AG08395 (cell line): ENCODE measurements around the gene BRD2.
A peak's percentile ranks its signal among the peaks of the same experiment; 100 is the strongest.

Source experiments
- DNase-seq: peaks from one replicate; pipeline ENCODE4 v3.0.0; 2012; ENCODE audit warnings: mixed read lengths, low spot score

Gene BRD2

DNA sequence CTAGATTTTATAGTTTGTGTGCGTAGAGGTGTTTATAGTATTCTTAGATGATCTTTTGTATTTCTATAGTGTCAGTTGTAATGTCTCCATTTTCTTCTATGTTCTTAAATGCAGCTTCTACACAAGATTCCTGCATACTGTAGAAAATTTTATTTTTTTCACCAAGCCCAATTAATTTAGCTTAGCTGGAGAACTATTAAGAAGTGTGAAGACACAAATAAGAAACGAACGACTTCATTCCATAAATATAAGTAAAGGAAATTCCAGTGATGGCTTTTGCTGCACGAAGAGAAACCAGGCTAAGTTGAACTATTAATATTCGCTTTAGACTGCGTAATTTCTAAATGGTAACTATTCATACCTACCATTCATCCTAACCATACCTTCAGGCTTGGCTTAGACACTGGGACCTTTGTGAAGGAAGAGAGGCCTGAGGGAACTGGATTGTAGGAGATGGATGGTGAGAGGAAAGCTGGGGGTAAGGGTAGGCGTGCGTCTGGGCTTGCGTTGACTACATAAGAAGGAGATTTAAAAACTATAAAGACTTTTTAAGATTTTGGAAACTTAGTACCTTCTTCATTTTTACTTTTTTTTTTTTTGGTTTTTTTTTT, 25.1 kb downstream of the BRD2 start:
- DNase-seq, result no peak

DNA sequence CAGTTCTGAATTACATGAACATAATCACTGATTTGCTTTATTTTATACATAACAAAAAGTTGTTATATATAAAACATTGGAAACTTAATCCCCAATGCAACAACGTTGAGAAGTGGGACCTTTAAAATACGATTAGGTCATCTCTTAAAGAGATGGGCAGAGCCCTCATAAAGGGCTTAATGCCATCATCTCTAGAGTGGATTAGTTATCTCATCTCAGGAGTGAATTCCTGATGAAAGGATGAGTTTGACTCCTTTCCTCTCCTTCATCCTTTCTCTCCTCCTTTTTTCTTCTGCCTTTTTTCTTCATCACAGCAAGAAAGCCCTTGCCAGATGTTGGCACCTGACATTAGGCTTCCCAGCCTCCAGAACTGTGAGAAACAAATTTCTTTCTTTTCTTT, 27.1 kb downstream of the BRD2 start:
- no peak for DNase-seq

DNA sequence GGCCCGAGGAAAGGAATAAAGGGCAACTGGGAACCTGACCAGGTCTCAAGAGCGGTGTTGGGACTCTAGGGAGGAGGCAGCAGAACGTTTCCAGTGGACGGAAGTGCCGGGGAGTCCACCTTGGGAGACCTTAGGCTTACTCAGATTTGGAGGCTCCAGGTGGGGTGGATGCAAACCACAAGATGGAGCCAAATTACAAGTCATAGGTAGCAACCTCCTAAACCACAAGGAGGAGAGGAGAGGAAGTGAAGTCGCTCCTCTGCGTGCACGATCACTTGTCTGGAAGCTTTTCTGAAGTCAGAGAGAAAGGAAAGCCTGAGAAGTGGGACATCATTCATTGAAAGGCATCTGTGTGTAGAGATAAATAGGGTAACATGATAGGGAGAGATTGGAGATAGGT, 31.7 kb downstream of the BRD2 start:
- no peak for DNase-seq

DNA sequence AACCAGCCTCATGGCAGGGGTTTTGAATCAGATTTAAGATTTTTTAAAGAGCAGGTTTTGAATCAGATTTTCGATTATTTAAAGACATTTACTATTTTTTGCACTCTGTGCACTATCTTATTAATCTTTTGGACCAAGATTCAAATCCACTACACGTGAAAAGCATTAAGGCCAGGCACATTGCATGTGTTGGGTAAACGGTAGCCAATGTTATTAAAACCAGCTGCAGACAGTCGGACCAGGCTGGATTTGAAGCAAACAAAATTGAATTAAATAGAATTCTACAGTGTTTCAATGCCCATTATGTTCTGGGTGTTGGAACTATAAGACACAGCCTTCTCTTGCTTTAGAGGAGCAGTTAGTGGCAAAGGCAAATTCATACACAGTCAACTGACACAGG, 33.3 kb downstream of the BRD2 start:
- no peak for DNase-seq

DNA sequence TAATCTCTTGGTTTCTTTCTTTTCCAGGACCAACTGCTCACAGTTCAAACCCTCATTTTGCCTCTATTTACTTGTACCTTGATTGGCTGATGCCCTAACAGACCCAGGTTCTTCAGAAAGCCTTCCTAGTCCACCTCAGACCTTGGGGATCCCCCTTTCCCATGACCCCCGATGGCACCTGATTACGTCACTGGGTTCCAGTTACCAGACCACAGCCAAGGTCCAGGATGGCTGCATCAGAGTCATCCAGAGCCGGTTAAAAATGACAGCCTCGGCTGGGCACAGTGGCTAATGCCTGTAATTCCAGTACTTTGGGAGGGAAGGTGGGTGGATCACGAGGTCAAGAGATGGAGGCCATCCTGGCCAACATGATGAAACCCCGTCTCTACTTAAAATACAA, 36.5 kb downstream of the BRD2 start:
- no peak for DNase-seq

DNA sequence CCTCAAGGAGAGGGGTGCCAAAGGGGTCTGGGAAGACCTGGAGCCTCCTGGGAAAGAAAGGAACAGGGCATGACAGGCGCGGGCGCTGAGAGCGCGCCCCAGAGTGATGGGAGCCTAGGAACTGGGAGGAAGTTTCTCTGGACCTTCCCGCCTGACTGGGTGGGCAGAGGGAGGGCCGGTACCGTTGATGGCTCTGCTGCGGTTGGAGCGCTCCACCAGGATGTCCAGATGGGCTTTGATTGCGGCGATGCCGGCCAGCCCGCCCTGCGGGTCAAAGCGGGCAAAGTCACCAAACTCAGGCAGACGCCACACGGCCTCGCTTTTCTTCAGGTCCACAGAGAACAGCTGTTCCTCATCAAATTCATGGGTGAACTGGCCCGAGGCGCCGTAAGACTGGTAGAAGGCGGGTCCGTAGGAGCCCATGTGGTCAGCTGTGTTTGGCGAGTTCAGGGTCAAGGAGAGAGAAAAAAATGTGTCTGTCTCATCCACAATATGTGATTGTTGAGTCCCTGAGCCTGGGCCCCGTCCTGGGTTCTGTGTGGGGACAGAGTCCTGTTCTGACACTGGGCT, 39.5 kb downstream of the BRD2 start:
- DNase-seq, result no peak

DNA sequence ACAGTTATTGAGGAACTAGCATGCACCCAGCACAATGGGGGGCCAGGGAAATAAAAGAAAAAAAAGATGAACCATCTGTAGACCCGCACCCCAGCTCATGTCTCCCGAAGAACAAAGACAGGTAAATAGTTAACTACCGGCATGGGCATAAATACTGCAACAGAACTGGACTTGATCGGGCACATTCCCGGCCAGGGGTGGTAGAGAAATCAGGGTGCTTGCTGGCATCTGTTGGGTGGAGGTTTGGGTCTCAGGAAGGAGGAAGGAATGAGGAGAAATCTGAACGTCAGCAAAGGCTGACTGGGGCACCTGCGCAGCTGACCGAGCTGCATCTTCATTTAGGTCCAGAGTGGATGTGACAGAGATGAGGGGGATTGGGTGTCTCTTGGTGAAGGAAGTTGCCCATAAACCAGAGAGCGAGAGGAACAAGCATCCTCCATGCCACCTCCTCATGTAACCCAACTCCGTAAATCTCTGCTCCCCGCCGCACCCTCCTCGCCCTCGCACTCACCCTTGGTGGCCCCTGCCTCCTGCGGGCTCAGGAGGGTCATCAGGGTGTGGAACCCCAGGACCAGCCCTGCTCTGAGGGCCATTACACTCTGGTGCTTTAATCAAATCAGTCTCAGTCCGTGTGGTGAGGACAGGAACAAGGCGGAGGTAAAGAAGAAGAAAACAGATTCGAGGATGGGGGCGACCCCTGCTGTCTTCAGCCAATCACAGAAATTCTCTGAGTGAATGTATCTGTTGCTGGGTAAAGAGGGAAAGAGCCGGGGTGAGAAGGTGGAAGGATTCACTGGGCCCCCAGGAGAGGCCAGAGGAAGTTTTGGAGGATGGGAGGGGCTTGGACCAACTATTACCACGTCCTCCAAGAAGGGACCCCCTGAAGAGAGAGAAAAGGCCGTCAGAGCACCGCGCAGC, 40.8 kb downstream of the BRD2 start, which contains the start of gene HLA-DOA:
Gene HLA-DOA (minus strand): TSS at position 648 of the 918 bp plus-strand sequence.
- DNase-seq, result peak; percentile 39

DNA sequence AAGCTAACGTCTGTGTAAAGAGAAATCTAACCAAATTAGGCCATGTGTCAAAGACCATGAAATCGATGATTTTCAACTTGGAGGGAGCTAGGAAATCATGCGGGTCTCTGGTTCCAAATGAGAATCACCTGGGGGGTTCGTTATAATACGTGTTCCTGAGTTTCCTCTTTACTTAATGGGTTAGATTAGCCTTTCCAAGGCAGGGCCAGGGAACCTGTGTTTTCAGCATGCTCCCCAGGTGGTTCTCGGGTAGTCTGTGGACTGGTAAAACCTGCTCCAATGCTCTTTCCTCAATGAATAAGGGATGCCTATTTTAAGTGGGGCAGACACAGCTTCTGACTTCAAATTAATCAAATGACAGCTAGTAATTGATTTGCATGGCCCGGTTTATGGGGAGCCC, 42.0 kb downstream of the BRD2 start:
- no peak for DNase-seq

DNA sequence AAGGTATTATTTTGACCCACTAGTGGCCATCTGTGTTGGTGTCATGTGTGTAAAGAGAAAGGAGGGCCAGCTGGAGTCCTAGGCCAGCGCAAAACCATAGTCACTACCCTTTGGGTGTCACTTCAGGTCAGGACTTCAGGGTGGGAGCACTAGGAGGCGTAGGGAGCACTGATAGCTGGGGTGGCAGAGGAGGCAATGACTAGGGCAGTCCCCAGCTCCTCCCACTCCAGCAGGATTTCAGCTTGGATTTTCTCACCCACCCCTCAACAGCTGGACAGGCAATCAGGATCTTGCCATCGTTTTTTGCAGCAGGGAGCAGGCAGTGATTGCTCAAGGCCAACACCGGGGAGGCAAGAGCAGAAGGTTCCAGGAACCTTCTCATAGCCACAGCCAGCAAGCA, 45.2 kb downstream of the BRD2 start:
- no peak for DNase-seq

DNA sequence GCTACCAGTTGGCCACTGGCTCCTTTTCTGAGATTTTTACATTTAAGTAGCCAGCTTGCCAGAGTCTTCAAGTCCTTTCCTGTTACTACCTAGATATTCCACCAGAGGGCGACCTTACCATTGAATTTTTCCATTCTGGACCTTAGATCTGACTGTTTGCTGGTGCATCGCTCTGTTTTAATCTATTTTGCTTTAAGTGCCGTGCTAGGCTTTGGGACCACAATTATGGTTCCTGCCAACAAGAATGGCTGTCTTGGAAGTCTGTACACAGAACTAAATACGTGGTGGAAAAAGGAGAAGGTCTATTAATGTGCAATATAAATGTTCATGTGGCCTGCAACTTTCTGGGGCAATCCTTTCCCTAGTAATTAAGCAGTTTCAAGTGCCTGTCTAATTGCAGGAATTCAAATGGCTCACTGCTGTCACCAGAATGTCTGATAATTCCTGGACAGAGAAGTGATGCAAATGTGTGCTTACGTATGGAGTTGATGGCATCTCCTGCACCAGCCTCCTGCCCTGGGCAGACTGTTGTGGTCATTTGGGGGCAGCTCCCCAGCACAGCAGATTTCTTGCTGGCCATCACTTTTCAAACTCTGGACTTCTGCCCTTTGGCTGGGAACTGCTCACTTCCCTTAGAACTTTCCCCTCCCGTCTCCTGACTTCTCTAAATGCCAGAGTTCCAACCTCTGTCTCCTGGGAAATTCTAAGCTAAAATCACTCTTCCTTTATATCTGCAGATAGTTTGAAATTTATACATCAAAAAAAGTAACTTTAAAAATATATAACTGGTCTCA, 46.6 kb downstream of the BRD2 start:
- DNase-seq, result peak; percentile 78

DNA sequence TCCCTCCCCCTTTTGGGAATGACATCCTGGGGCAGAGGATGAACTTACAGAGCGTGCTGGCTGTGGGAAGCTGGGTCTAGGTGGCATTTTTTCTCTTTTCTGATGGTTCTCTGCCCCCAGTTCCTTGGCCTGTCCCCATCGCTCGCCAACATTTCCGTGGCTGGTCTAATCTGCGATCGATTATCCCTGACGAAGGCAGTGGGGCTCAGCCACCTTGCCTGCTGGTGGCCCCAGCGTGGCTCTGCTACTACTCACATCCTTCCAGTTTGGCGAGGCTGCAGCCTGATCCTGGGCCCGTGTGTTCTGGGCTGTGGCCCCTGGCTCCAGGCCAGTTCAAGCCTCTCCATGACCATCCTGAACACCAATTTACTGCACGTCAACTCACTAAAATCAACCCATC, 47.4 kb downstream of the BRD2 start:
- DNase-seq, result no peak

DNA sequence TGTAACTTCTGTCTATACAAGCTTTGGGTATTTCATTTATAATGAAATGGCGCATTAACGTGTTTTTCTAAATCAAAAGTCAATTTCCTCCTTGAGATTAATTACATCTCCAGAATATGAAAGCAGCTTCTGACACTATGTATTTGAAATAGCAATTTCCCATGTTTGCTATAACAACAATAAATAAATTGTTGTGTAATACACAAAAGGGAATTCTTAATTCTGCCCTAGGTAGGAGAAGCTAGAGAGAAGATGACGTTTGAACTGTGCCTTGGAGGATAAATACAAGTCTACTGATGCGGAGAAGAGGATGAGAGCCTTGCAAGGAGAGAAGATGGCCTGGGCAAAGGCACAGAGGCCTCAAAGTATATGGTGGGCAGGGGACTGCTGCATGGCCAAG, 48.6 kb downstream of the BRD2 start:
- DNase-seq, result no peak

DNA sequence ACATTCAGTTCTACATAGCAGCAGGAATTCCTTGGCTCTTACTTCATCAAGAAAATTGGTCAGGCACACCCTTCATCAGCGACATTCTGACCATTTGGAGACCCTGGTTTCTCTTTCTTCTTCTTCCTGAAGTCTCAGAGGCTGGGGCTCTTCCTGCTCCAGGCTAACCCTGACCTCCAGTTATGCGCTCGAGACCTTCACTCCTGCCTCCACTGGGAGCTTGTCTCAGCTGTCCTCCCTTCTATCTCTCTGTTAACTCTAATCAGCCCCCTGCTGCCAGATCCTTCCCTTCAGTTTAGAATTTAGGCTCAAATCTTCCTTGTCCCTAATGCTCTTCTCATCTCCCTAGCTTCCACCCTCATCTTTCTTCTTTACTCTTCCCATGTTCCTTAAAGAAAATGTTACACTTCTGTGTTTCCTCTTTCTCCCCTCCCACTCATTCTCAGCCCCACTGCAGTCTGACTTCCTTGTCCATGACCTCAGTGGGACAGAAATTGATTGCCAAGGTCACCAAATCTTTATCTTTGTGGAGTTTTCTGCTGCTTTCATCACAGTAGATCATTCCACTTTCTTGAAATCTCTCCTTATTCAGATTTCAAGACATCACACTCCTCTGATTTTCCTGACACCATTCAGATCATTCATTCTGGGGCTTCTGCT, 49.4 kb downstream of the BRD2 start:
- no peak for DNase-seq

DNA sequence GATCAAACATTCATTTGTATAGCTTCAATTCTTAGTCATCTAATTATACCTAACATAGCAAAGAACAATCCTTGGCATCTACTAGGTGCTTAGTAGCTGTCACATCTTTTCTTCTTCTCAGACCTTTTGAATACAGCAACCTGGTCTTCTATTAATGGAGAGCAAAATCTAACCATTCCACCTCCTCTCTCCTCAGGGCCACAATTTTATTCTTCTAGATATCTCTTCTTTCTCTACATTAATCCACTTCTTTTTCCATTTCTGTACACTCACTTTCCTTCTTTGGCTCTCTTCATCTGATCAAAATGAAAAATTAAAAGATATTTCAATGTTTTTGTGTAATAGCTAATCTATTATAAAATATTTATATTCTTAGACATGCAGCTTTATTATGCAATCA, 50.0 kb downstream of the BRD2 start:
- no peak for DNase-seq

DNA sequence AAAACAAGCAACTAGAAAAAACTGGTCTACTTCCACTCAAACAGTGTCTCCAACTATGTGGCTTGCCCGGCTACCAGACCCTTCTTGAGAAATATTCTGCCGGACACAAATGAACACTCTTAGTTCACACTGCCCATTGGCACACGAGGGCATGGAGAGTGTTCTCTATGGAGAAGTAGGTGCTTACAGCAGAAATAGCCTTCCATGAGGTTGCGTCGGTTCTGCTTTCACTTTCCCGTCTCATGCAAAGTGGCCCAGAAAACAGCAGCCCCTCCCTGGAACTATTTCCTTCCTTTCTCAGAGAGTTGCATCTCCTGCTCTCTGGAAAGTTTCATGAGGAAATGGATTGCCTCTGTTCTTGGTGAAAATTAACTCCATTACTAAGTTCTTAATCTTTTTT, 50.5 kb downstream of the BRD2 start:
- DNase-seq, result peak; percentile 28

DNA sequence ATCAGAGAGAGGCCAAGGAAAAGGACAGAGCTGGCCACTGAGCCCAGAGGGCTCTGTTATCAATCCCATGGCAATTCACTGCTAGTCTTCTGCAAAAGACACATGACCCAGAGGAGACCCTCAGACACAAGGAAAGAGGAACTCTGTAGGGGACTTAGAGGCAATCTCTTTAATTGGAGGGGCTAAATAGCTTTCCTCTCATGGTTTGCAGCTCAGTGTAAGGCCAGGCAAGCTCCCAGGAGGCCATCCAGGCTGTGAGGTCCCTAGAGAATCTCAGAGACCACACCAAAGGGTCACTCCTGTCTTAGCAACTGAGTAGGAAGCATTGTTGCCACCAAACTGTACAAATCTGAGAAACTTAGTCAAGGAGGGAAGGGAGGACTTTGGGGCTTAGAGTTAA, 51.0 kb downstream of the BRD2 start:
- no peak for DNase-seq

DNA sequence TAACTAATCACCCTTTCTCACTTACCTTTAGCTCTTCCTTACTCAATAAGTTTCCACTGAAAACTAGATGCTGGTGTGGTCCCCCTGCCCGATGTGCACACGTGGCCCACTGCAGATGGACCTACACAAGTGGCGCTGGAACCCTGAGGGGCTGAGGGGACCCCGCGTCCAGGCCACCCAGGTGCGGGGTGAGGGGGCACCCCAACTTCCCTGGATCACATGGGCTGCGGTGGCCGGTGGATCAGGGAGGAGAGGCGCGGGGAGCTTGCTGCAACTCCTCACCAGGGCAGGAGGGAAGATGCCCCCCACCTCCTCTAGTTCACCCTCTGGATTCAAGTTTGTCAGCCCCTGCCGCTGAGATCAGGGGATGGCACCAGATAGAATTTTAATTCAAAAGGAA, 53.5 kb downstream of the BRD2 start:
- DNase-seq, result no peak

DNA sequence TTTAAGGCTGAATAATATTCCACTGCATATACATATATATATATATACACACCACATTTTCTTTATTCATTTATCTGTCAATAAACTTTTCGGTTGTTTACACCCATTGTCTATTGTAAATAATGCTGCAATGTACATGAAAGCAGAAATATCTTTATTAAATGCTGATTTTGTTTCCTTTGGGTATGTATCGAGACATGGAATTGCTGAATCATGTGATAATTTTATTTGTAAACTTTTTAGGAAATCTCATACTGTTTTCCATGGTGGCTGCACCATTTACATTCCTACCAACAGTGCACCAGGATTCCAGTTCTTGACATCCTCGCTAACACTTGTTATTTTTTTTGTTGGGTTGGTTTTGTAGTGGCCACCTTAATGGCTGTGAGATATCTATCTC, 55.1 kb downstream of the BRD2 start:
- no peak for DNase-seq

DNA sequence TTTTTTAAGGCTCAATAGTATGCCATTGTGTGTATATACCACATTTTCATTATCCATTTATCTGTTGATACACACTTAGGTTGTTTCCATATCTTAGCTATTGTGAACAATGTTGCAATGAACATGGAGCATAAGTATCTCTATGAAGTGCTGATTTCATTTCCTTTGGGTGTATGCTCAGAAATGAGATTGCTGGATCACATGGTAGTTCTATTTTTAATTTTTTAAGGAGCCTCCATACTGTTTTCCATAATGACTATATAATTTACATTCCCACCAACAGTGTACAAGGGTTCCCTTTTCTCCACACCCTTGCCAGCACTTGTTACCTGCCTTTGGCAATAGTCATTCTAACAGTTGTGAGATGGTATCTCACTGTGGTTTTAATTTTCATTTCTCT, 56.1 kb downstream of the BRD2 start:
- DNase-seq, result no peak

DNA sequence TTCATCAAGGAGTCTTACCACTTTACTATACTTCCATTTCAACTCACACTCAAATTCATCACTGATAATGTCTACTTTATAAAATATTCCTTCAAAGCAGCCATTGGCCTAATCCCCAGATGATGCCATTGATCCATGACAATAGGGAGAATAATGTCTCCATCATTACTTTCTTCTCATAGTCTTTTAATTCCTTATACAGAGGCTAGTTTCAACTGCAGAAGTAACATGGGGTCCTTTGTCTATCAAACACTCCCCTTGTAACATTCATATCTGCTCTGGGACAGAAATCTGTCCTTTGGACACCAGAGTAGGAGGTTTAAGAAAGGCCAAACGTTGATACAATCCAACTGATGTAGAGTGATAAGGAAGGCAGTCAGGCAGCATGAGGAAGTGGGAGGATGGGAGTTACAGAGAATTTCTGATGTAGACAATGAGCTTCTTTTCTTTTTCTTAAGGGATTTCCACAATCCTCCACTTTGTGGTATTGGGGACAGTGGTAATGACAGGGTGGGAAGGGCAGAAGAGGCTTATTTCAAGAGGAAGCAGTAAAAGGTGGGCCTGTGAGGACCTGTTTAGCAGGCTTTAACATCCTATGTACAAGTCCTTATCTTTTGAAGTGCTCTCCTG, 59.9 kb downstream of the BRD2 start:
- DNase-seq, result no peak
